Measurements from ENCODE around the gene HLA-DRA. TPM values are rescaled to one million over a fixed set of nuclear protein-coding genes. Genes with fewer than 3 reads are reported as not detected.
A peak's percentile ranks its signal among the peaks of the same experiment; 100 is the strongest.

The HLA-DRA gene
- total RNA-seq, 1 experiment from 2014 or later = not detected

DNA sequence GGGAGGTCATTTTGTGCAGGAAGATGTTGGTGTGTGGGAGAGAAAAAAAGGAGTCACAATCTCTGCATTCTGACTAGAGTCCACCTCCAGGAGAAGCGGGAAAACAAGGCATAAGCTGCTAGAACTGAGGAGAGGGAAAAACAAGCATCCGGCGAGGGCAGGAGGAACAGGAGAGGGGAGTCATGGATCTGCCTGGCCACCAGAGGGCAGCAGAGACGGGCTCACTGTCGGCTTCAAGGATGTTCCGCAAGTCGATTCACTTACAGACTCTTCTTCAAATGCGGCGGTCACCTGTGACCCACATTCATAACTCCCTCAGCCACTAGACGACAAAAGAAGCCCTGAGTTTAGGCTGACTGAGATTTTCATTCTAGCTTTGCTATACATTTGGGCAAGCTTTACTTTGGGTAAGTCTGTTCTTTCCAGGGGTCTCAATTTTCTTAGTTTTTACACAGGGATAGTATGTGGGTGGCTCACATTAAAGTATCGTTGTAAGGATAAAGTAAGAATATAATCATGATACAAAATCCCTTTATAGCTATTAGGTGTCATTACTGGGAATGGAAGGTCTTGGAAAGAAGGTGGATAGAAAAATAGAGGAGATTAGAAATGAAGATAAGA is 26.1 kb upstream of the HLA-DRA start:
- H3K9me3 Mint-ChIP-seq (ENCODE audit: unreplicated experiment) = no peaks in the 10 kb centered on the region
- Histone ChIP-seq H3K9me3 (no peaks in the 10 kb centered on the region), H3K4me1 (no peaks in the 10 kb centered on the region), H3K36me3 (ENCODE audit: control insufficient read depth, insufficient read depth, low read length) (no peaks in the 10 kb centered on the region), H3K27me3 (replicated peaks; ENCODE audit: control insufficient read depth, insufficient read depth, low read length) (no peaks in the 10 kb centered on the region), H3K4me3 (ENCODE audit: low read depth, low read length) (no peak overlapping the region)
- CTCF ChIA-PET = interaction anchor here (0.5 to 1.4 kb wide), 2 partner anchors 178 to 218 kb away, joined by 3 read pairs; no protein-coding TSS in a partner anchor
- no peak overlapping the region for H3K27ac Mint-ChIP-seq (ENCODE audit: unreplicated experiment)
- H3K27me3 Mint-ChIP-seq (ENCODE audit: insufficient read depth, unreplicated experiment) = peaks cover 15% of the 10 kb centered on the region
- DNase-seq = peak; percentile 75 to 85
- TF ChIP-seq CTCF (IDR thresholded peaks at IDR 0.05; ENCODE audit: insufficient read depth in 1 of 2, low read depth in 1 of 2, low read length in 1 of 2, severe bottlenecking in 1 of 2, unreplicated experiment in 1 of 2) = peak; percentile 93 to 94
- peaks cover 16% of the 10 kb centered on the region for H3K4me1 Mint-ChIP-seq (ENCODE audit: low read depth, unreplicated experiment)
- POLR2A ChIA-PET = no interaction called here
- intact Hi-C loops (cut with micrococcal nuclease; ENCODE audit: unreplicated experiment) = loop anchor here (1.0 kb wide), 2 partner anchors 168 to 384 kb away; no protein-coding TSS in a partner anchor
- peak overlapping the region; percentile 33 for H3K4me3 Mint-ChIP-seq (ENCODE audit: unreplicated experiment)
- BruUV-seq (replicated peaks) = no TSS peak
- H3K36me3 Mint-ChIP-seq (ENCODE audit: insufficient read depth, unreplicated experiment) = no peaks in the 10 kb centered on the region

- ChIA-PET CTCF (no interaction called here), POLR2A (no interaction called here)
- no peak overlapping the region for H3K4me3 Mint-ChIP-seq (ENCODE audit: unreplicated experiment)
Observed at GRCh38 chr6:32415521-32416019, 24.1 kb upstream of the HLA-DRA start.

GRCh38 chr6:32416036-32416435 is 23.7 kb upstream of the HLA-DRA start:
- POLR2A ChIA-PET = no interaction called here
- Histone ChIP-seq H3K27me3 (replicated peaks; ENCODE audit: control insufficient read depth, insufficient read depth, low read length) (no peaks in the 10 kb centered on the region), H3K4me1 (no peaks in the 10 kb centered on the region), H3K4me3 (ENCODE audit: low read depth, low read length) (no peak overlapping the region), H3K36me3 (ENCODE audit: control insufficient read depth, insufficient read depth, low read length) (no peaks in the 10 kb centered on the region), H3K9me3 (no peaks in the 10 kb centered on the region)
- TF ChIP-seq CTCF (IDR thresholded peaks at IDR 0.05; ENCODE audit: insufficient read depth in 1 of 2, low read depth in 1 of 2, low read length in 1 of 2, severe bottlenecking in 1 of 2, unreplicated experiment in 1 of 2) = no peak
- Mint-ChIP-seq H3K27me3 (ENCODE audit: insufficient read depth, unreplicated experiment) (peaks cover 21% of the 10 kb centered on the region), H3K36me3 (ENCODE audit: insufficient read depth, unreplicated experiment) (no peaks in the 10 kb centered on the region), H3K27ac (ENCODE audit: unreplicated experiment) (no peak overlapping the region), H3K4me1 (ENCODE audit: low read depth, unreplicated experiment) (peaks cover 16% of the 10 kb centered on the region), H3K4me3 (ENCODE audit: unreplicated experiment) (no peak overlapping the region), H3K9me3 (ENCODE audit: unreplicated experiment) (no peaks in the 10 kb centered on the region)
- BruUV-seq (replicated peaks) = no TSS peak
- no peak for DNase-seq
- intact Hi-C loops (cut with micrococcal nuclease; ENCODE audit: unreplicated experiment) = no loop called here
- CTCF ChIA-PET = no interaction called here

More at GRCh38 chr6:32415521-32416019, 24.1 kb upstream of the HLA-DRA start:
- H3K36me3 Mint-ChIP-seq (ENCODE audit: insufficient read depth, unreplicated experiment) = no peaks in the 10 kb centered on the region
- Histone ChIP-seq H3K27me3 (replicated peaks; ENCODE audit: control insufficient read depth, insufficient read depth, low read length) (no peaks in the 10 kb centered on the region), H3K4me3 (ENCODE audit: low read depth, low read length) (no peak overlapping the region), H3K4me1 (no peaks in the 10 kb centered on the region), H3K36me3 (ENCODE audit: control insufficient read depth, insufficient read depth, low read length) (no peaks in the 10 kb centered on the region), H3K9me3 (no peaks in the 10 kb centered on the region)
- no peaks in the 10 kb centered on the region for H3K9me3 Mint-ChIP-seq (ENCODE audit: unreplicated experiment)
- peak; percentile 69 to 78 for DNase-seq
- BruUV-seq (replicated peaks) = no TSS peak
- peaks cover 21% of the 10 kb centered on the region for H3K27me3 Mint-ChIP-seq (ENCODE audit: insufficient read depth, unreplicated experiment)
- H3K4me1 Mint-ChIP-seq (ENCODE audit: low read depth, unreplicated experiment) = peaks cover 16% of the 10 kb centered on the region
- H3K27ac Mint-ChIP-seq (ENCODE audit: unreplicated experiment) = no peak overlapping the region
- peak; percentile 93 to 96 for TF ChIP-seq CTCF (IDR thresholded peaks at IDR 0.05; ENCODE audit: insufficient read depth in 1 of 2, low read depth in 1 of 2, low read length in 1 of 2, severe bottlenecking in 1 of 2, unreplicated experiment in 1 of 2)
- intact Hi-C loops (cut with micrococcal nuclease; ENCODE audit: unreplicated experiment) = loop anchor here (1.0 kb wide), 1 partner anchor 371 kb away; no protein-coding TSS in a partner anchor

Data from Caco-2 (cell line).